Measurements from ENCODE around the gene PDE9A. TPM values are rescaled to one million over a fixed set of nuclear protein-coding genes. Genes with fewer than 3 reads are reported as not detected.

PDE9A gene
- total RNA-seq, 4 donors from 2014 or later = 29.2 to 68.4 (median 40.4) TPM

GRCh38 chr21:42819861-42820615 lies 166.6 kb downstream of the PDE9A start:
- WGBS = 90% methylated on average over 7 of the region's 7 CpGs
- Histone ChIP-seq H3K27me3 (peaks cover 0 to 52% (median 0%) of the 10 kb centered on the region in 4 donors), H3K27ac (replicated peaks in 1 of 4) (no peak overlapping the region), H3K4me3 (no peak overlapping the region), H3K36me3 (no peaks in the 10 kb centered on the region), H3K9me3 (no peaks in the 10 kb centered on the region), H3K4me1 (no peaks in the 10 kb centered on the region)
- peak; percentile 31 for DNase-seq (ENCODE audit: extremely low spot score)
- no peak for TF ChIP-seq POLR2AphosphoS5 (IDR thresholded peaks at IDR 0.05)
- TF ChIP-seq POLR2A (IDR thresholded peaks at IDR 0.05; ENCODE audit: low read depth) = no peak
- no peak for TF ChIP-seq EP300 (IDR thresholded peaks at IDR 0.05)
- TF ChIP-seq, protein P1, sequence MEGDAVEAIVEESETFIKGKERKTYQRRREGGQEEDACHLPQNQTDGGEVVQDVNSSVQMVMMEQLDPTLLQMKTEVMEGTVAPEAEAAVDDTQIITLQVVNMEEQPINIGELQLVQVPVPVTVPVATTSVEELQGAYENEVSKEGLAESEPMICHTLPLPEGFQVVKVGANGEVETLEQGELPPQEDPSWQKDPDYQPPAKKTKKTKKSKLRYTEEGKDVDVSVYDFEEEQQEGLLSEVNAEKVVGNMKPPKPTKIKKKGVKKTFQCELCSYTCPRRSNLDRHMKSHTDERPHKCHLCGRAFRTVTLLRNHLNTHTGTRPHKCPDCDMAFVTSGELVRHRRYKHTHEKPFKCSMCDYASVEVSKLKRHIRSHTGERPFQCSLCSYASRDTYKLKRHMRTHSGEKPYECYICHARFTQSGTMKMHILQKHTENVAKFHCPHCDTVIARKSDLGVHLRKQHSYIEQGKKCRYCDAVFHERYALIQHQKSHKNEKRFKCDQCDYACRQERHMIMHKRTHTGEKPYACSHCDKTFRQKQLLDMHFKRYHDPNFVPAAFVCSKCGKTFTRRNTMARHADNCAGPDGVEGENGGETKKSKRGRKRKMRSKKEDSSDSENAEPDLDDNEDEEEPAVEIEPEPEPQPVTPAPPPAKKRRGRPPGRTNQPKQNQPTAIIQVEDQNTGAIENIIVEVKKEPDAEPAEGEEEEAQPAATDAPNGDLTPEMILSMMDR (IDR thresholded peaks at IDR 0.05) = no peak
- intact Hi-C loops (cut with DNase I) = loop anchor here (5.0 kb wide), 2 partner anchors 168 to 228 kb away; partner anchors contain the start of gene PDE9A

DNA sequence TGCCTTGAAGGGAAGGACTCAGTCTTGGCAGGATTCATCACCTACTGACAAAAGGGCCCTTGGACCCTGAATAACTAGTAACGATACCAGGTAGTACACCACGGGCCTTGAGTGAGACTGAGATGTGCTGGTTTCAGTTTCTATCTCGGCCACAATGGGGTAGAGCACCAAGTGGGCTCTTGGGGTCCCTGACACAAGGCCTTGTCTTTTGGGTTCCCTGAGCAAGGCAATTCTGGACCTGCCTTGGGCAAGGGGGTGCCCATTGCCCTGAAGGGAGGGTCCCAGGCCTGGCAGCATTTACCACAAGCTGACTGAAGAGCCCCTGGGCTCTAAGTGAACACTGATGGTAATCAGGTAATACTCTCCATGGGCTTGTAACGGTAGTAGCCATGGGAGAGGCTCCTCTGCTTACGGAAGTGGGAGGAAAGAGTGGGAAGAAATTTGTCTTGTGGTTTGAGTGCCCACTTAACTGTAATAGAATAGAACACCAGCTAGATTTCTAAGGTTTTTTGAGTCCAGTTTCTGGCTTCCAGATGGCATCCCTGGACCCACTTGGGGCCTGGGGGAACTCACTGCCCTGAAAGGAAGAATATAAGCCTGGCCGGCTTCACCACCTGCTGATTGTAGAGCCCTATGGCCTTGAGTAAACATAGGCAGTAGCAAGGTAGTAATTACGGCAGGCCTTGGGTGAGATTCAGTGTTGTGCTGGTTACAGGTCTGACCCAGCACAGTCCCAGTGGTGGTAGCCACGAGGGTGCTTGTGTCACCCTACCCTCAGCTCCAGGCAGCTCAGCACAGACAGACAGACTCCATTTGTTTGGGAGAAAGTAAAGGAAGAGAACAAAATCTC lies 167.4 kb downstream of the PDE9A start:
- TF ChIP-seq POLR2A (IDR thresholded peaks at IDR 0.05; ENCODE audit: low read depth) (no peak), EP300 (IDR thresholded peaks at IDR 0.05) (no peak), POLR2AphosphoS5 (IDR thresholded peaks at IDR 0.05) (no peak)
- TF ChIP-seq, protein P1 (IDR thresholded peaks at IDR 0.05) = no peak
- H3K9me3 ChIP-seq = no peaks in the 10 kb centered on the region
- intact Hi-C loops (cut with DNase I) = no loop called here
- H3K4me1 ChIP-seq = no peaks in the 10 kb centered on the region
- peaks cover 0 to 57% (median 0%) of the 10 kb centered on the region in 4 donors for H3K27me3 ChIP-seq
- no peak overlapping the region for H3K27ac ChIP-seq (replicated peaks in 1 of 4)
- no peaks in the 10 kb centered on the region for H3K36me3 ChIP-seq
- no peak overlapping the region for H3K4me3 ChIP-seq
- peak; percentile 80 for DNase-seq (ENCODE audit: extremely low spot score)
- WGBS = 88% methylated on average over 7 of the region's 8 CpGs

Other genes starting within 250 kb of the PDE9A start
- gene UBASH3A, start 249.7 kb upstream of the PDE9A start, total RNA-seq = under 1 TPM in 3 of 4 donors, not detected in 1; 0.17 to 0.78 (median 0.50) TPM
- under 1 TPM in 3 of 4 donors, not detected in 1; 0.50 to 0.78 (median 0.57) TPM for gene RSPH1, start 157.4 kb upstream of the PDE9A start, total RNA-seq
- gene SLC37A1, start 139.8 kb upstream of the PDE9A start, total RNA-seq = 10 to 100 TPM in 1 of 4 donors, 1 to 10 TPM in 3; 5.4 to 11.1 (median 7.1) TPM
- gene WDR4, start 225.9 kb downstream of the PDE9A start, total RNA-seq = 10 to 100 TPM in 1 of 4 donors, 1 to 10 TPM in 3; 5.8 to 10.1 (median 7.0) TPM
- gene NDUFV3, start 239.7 kb downstream of the PDE9A start, total RNA-seq = 100 to 1,000 TPM in 1 of 4 donors, 10 to 100 TPM in 3; 56.7 to 102 (median 74.1) TPM

Measured in esophagus muscularis mucosa (tissue), 4 donors.